M059J (cell line): ENCODE results near the gene LTBP1. TPM values are rescaled to one million over a fixed set of nuclear protein-coding genes. Genes with fewer than 3 reads are reported as not detected.
"Not testable (repeated sequence)": the region's sequence is repeated elsewhere in the genome, so short reads cannot be mapped to it uniquely, and the experiment has no call there.

Source experiments
- DNase-seq: peaks from one replicate; pipeline ENCODE4 v3.0.0-alpha.2; 2012; ENCODE audit warnings: low read depth
- total RNA-seq: library from RNA; depleted of rRNA; stranded (reverse); fragments of >200 nt; shearing (Covaris generic); gene quantifications from 2 replicates; pipeline ENCODE4 v1.2.3, GENCODE V29; 2014

The LTBP1 gene
- total RNA-seq, 1 experiment from 2014 or later: 9.2 TPM

DNA sequence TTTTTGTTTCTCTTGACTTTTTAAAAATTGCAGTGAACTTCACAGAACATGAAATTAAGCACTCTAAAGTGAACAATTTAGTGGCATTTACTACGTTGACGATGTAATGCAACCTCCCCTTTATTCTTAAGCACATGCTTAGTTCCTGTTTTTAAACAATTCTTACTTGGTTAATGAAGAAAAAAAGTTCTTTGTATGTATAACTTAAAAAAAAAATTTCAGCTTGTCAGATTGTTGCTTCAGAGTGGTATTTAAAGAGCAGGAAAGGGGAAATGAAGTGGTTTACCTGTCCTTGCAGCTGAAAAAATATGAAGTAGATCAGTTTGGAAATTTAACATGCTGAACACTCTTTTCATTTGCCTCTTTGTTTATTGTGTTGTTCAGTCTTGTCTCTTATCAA, 434.0 kb downstream of the LTBP1 start:
- DNase-seq: no peak

DNA sequence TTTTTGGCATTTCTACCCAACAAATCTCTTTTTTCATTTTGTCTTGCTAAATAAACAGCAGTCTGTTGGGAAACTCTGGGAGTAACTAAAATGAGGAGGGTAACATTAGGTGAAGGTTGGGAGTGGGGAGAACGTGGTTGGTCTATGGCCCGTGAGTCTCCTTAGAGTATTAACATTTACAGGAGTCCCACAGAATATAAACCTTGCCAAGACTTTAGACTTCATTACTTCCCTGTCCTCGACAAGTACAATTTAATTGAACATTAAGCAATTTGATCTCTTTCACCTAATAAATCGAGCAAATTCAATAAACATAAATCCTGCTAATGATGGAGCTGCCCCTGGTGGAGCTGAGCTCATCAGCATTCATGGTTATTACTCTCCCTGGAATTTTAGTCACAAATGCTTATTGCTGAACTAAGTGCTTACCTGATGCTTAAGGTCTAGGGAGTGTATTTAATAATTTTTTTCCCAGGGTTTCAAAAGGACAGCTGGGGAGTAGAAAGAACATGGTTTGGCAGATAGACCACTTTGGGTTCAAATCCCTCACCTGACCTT, 434.6 kb downstream of the LTBP1 start:
- no peak for DNase-seq

DNA sequence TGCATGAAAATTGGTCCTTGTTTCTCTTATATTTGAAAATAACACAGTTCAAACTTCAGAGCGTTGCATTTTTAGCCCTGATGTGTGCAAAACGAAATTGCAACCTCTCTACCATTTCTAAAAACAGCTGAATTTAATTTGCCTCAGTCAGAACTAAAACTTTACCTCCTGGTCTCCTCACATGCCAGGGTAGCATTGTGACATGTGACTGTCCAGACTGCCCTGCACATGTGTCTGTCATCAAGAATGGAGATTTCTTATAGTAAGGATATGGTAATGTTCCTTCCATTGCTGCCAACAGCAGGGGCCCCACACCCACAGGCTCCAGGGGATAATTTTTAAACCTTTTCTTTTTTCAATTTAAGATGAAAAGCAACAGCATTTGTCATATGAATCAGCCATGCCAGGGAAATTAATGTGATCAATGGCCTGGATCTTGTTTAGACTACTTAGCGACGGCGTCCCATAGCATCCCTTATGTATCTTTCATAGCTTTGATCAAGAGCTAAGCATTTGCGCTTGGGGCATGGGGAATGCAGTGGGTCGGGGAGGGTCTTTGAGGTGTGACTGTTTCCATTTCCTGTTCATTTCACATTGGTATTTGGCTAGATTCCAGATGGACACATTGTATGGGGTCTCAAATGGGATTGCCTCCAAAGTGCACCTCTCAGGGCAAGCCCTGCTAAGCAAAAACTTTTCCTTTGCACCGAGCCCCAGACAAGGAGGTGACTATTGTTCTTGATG, 437.3 kb downstream of the LTBP1 start:
- no peak for DNase-seq

DNA sequence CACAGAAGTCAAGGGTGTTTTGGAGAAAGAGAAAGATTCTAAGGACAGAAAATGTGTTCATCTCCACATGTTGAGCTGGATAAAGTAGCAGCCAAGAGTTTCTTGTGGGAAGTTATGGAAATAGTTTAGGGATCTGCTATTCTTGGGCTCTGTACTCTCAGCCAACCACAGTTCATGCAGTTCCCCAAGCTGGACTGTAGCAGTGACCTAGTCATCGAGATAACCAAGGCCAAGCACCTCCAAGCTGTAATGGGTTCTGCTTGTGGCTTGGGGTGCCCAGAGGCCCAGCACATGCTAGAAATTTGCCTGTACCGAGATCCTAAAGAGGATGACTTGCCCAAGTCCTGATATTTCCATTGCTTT, 437.8 kb downstream of the LTBP1 start:
- DNase-seq: no peak

DNA sequence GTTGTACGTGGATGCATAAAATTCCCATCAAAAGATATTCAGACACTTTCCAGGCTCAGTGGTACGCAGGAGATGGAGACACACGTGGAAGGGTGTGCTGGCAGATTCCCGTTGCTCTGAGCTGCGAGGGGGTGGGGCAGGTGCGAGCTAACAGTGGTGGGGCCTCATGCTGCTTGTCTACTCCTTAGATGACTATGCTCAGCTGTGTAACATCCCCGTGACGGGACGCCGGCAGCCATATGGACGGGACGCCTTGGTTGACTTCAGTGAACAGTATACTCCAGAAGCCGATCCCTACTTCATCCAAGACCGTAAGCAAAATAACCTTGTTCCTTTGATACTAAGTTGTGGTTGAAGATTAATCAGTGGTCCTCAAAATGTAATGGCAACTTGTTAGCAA, 442.2 kb downstream of the LTBP1 start:
- no peak for DNase-seq

DNA sequence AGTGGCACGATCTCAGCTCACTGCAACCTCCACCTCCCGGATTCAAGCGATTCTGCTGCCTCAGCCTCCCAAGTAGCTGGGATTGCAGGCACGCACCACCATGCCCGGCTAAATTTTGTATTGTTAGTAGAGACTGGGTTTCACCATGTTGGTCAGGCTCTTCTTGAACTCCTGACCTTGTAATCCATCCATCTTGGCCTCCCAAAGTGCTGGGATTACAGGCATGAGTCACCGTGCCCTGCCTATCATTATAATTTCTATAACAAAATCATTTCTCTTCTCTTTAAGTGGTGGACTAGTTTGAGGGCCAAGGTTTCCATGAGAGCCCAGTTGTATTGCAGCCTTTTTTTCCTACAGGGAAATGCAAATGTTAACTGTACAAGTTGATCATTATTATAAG, 442.9 kb downstream of the LTBP1 start:
- DNase-seq: not testable (repeated sequence)

DNA sequence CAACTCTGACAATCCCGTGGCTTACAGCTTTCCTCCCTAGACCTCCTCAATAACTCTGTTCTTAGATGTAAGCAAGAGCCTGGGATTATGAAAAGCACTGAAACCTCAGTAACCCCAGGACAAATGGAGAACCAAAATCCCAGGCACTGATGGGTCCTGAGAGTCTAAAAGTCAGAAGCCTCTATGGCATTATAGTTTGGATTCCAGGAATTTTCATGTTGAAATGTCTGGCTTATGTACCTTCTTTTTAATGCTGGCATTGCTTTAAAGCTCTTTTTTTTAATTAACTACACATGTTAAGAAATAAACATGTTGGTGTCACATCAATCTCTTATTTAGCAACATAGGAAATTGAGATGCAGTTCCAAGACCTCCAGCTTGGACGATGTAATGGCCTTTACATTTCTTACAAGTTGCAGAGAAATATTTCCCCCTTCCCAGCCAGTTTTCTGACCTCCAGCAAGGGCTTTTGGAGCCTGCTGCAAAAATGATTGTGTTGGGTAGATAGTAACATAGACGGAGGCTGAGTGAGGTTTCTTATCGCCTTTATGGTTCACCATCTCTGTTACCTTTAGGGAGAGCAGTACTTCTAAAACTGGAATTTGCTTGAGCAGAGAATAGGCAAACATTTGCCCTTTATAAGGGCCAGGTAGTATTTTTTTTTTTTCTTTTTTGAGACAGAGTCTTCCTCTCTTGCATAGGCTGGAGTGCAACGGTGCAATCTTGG, 444.9 kb downstream of the LTBP1 start:
- no peak for DNase-seq

DNA sequence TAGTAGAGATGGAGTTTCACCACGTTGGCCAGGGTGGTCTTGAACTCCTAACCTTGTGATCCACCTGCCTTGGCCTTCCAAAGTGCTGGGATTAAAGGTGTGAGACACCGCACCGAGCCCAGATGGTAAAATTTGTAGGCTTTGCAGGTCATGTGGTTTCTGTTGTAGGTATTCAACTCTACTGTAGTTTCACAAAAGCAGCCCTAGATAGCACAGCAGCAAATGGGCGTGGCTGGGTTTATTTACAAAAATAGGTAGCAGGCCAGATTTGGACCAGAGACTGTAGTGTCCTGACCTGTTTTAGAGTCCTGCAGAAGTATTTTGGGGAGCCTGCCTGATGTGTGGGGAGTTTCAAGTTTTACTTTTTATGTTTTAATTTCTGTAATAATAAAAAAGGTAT, 445.6 kb downstream of the LTBP1 start:
- no peak for DNase-seq

DNA sequence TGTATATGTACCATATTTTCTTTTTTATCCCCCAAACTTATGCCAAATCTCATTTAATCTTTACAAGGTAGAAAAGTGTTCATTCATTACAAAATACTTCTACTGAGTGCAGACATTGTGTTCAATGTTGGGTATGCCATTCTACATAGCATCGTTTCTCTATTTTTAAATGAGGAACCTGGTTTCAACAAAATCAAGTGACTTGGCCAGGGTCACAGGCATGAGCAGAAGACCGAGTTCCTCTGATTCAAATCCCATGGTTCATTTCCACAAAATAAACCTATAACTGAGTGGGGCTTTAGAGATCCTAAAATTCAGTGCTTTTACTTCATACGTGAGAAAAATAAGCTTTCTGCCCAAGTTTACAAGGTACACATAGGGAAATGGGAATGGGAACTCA, 448.3 kb downstream of the LTBP1 start:
- DNase-seq: no peak

DNA sequence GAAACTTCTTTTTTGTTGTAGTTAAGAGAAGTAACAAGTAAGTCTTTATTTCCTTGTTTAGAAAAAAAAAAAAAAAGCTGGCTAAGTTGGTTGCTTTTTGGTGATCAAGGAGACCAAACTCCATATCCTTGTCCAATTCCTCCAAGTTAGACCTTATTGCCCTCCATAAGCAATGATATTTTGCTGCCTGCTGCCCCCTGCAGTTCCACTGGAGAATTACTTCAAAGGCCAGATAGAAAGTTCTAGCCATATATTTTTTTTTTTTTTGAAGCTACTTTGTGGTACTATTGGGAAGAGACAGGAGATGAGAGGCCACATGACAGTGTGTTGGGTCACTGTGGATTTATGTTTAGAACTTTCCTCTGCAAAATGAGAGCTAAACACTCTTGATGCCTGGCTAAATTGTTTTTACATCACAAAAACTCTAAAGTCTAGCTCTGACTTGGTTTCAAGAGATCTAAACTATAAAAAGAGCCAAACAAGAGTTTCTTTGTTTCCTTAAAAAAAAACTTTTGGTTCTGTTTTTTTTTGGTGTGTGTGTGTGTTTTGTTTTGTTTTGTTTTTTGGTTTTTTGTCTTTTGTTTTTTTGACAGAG, 449.0 kb downstream of the LTBP1 start:
- peak; percentile 59 for DNase-seq

DNA sequence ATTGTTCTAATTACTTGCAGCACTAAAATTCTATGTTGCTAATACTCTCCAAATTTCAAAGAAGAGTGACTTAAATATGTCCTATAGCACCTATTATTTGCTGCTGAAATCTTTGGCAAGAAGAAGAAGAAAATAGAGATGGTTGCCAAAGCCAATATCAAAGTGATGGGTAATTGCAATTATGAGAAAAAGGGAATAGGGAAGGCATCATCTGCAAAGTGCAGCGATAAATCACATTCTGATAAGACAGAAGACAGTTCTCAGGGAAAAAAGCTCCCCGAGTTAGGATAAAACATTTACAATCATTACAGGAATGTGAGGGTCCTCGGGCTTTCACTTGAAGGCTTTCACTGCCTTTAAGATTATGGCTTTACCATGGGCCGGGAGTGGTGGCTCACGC, 457.6 kb downstream of the LTBP1 start:
- DNase-seq: no peak

DNA sequence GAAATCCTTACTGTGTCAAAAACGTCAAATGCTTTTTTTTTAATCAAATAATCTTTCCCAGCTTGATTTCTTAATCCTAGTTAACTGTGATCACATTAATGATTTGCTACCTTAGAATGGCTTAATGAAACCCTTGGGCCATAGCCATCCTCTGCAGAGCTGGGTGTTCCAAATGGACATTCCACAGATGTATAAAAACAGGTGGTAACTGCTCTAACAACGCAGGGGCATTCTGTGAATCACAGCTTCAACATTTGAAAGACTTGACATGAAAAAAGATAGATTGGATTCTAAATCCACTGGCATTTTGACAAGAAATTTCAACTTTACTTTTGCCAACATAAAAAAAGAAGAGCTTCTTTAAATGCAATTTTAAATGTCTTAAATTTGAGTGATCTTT, 459.9 kb downstream of the LTBP1 start:
- no peak for DNase-seq

DNA sequence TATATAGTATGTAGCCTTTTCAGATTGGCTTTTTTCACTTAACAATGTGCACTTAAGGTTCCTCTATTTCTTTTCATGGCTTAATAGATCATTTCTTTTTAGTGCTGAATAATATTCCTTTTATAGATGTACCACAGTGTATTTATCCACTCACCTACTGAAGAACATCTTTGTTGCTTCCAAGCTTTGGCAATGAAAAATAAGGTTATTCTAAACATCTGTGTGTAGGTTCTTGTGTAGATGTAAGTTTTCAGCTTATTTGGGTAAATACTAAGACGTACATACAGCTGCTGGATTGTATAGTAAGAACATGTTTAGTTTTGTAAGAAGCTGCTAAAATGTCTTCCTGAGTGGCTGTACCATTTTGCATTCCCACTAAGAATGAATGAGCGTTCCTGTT, 461.4 kb downstream of the LTBP1 start:
- DNase-seq: no peak

DNA sequence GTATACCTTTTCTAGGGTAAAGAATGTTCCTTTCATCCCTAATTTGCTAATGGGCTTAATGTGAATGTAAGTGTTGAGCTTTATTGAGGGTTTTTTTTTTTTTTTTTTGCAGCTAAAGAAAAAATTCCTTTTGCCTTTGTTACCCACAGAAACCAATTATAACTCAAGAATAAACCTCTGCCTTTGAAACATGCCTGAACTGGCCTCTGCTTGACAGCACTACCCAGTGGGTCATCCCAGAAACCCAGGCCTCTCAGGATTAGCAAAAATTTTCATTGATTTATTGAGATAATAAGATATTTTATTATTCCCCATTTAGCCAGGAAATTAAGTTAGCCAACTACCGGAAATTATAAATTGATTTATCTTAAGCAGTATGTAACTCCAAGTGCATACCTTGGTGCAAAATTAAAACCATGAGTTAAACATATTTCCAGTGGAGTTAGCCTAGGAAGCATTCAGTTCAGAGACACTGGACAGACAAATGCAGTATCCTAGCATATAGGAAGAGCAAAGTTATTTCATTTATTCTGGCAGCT, 462.7 kb downstream of the LTBP1 start:
- DNase-seq: no peak

DNA sequence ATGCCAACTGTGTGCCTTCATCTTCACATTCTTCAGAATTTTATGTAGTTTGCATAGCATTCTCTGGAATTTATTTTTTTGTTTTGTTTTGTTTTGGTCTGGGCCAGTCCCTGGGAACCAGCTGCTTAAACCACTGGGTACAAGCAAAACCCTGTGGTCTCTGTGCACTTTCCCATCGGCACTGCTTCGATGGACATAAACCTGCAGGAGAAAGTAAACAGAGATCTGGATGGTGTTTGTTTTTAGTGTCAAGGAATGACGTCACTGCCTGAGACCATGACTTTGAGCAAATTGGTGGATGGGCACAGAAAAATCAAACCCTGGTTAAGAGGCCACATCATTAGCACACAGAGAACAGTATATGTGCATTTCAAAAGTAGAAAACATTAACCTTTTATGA, 465.0 kb downstream of the LTBP1 start:
- peak; percentile 73 for DNase-seq

DNA sequence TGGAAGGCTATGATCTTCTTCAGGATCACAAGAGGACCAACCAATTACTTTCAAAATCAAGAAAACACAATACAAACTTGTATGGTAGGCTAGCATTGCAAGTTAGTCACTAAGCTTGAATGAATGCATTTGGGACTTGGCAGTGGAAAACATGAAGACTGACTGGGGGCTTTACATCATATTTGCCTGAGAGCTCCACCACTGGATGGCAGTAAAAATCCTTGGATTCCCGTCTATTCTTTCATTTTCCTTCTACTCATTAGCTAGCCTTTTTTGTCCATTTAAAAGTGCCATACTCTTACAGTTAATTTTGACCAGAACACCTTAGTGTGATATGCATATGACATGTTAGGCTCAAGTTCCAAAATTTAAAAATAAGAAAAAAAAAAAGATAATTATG, 466.2 kb downstream of the LTBP1 start:
- DNase-seq: peak; percentile 70

DNA sequence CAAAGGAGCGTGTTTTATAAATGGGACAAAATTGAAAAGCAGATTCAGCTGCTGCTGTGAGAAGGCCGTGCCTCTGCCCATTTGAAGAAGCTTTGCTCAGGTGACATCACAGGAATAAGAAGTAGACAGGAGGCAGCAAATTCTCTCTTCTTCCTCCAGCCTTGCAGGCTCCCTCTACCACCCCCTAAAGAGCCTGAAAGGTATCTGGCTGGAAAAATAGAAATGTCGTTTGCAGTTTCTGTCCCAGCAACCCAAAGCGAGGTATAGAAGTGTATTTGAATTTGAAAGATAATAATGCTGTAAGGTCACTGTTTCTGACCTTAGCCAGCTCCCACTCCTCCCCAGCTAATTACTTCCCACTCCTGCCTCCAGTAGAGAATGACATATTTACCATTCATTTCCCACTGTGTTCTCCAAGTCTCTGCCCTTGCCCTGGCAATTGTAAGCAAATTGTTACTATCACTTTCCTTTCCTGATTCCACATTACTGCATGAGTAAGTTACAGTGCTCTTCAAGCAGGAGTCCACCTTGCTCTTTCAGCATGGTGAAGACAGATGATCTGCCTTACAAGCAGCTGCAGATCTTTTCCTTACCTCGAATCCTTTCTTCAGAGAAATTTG, 472.9 kb downstream of the LTBP1 start:
- peak; percentile 45 for DNase-seq

DNA sequence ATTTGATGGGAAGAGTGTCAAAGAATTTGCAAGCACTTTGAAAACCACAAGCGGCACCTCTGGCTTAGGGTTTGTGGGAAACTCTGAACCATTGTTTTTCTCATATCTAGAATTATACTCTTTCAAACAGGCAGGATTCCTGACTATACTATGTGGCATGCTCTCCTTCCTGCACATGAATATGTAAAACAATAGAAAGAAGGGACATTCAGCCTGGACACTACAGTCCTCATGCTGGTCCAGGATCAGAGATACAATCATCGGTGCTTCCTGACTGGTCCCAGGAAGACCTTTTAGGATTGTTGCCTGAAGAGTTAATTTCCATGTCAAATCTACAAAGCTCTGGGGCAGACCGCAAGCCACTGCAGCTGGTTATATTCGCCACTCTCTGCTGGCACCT, 474.0 kb downstream of the LTBP1 start:
- peak; percentile 48 for DNase-seq

DNA sequence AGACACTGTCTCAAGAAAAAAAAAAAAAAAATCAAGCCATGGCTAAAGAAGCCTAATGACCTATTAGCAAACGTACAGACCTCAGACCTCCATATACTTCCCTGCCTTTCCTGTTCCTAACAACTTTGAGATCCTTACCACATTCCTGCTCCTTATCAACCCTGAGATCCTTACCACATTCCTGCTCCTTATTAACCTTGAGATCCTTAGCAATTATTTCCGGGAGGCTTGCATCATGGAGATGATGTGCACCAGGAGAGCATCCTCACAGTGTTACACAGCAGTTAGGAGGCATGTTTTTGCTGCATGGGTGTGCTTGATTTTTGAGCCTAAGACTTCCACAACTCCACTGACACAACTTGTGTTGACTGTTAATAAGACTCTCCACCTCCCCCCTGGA, 475.1 kb downstream of the LTBP1 start:
- peak; percentile 77 for DNase-seq

DNA sequence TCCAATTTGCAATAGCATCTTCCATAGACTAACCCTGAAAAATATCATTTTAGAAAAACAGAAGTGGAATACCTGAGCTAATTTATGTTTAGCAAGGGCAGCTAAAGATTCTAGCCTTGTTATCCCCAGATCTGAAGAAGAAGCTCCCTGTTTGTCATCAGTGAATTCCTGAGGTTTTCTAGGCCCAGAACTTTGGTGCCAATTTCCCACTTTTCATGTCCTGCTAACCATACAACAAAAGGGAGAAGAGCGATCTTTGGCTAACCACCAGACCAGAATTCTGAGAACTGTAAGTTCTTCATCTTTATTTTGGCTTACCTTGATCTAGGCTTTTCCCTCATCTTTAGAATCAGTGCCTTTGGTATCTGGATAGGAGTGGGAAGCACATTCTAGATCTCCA, 478.4 kb downstream of the LTBP1 start:
- DNase-seq: no peak

DNA sequence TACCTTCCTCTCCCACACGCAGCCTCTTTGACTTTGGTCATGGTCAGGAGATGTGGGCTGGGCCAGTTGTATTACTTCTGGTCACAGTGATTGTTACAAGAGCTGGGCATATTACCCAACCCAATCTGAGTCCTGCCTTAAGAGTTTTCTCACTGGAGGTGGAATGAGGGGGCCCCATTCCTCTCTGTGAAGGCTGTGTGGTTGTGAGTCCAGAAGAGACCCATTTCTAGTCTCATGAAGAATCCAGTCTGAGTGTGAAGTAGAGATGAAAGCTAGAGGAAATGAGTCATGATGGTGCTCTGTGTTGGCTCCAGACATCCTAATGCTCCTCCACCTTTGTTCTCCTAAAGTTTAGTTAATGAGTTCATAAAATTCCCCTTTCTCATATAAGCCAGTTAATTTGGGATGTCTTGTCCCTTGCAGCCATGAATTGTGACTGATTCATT, 478.9 kb downstream of the LTBP1 start:
- DNase-seq: peak; percentile 89

DNA sequence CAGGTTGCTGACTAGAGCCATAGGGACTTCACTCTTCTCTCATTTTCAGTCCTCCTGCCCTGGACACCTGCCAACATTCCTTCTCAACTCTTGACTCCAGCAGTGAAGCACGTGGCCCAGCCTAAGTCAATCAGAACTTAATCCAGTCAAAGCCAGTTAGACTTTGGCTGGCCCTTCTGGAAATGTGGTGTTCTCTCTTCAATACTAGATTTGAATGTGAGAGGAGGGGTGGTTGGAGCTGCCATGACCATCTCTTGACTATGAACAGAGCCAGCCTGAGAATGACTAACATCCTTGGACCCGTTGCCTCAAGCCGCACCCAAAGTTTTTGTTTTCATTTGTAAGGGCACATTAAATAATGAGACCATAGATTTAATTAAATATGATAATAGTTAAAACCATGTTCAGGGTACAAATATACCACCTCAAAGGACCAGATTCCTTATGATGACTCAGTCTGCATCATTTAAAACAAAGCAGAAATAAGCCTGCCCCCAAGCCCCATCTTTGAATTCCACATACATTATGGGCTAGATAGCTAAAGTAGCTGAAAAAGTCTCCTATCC, 480.0 kb downstream of the LTBP1 start:
- peak; percentile 90 for DNase-seq
